SU-DHL-6 (cell line): ENCODE measurements around the gene AGO3.

Experiments used
- H2AFZ ChIP-seq: fragments of 200-600 bp; sonication (generic); 2 replicates; pipeline ENCODE4 v1.6.1; 2014; ENCODE audit warnings: low read depth, mild to moderate bottlenecking, moderate library complexity, mixed read lengths, antibody characterized with exemption, low read length; ENCODE audit not compliant: severe bottlenecking
- H3F3A ChIP-seq: fragments of 200-600 bp; shearing (Covaris generic); 2 replicates; pipeline ENCODE4 v1.6.0; 2016; ENCODE audit warnings: antibody characterized with exemption, mild to moderate bottlenecking; ENCODE audit not compliant: insufficient read depth
- H3K27ac ChIP-seq: fragments of 200-600 bp; sonication (generic); 2 replicates; pipeline ENCODE4 v1.5.1; 2016; ENCODE audit warnings: low read depth, mild to moderate bottlenecking, low read length, moderate library complexity, mixed read lengths
- H3K27me3 ChIP-seq: fragments of 200-600 bp; sonication (generic), shearing (Covaris generic); 2 replicates; pipeline ENCODE4 v1.6.0; 2014; ENCODE audit warnings: mild to moderate bottlenecking, low read length
- H3K36me3 ChIP-seq: fragments of 200-600 bp; sonication (generic); 2 replicates; pipeline ENCODE4 v1.6.1; 2014; ENCODE audit warnings: mild to moderate bottlenecking, low read length, mixed read lengths
- H3K4me2 ChIP-seq: fragments of 300-600, 200-600 bp; shearing (Covaris generic), sonication (generic); 2 replicates; pipeline ENCODE4 v1.6.0; 2014; ENCODE audit warnings: low read length, low read depth, mild to moderate bottlenecking; ENCODE audit not compliant: poor library complexity, severe bottlenecking
- H3K4me3 ChIP-seq: fragments of 200-600 bp; sonication (generic); 2 replicates; pipeline ENCODE4 v1.5.1; 2014; ENCODE audit warnings: antibody characterized with exemption, low read length, mild to moderate bottlenecking, mixed read lengths; ENCODE audit not compliant: insufficient read depth, poor library complexity, severe bottlenecking
- H3K79me2 ChIP-seq: fragments of 200-600 bp; sonication (generic); 2 replicates; pipeline ENCODE4 v1.6.1; 2014; ENCODE audit warnings: mild to moderate bottlenecking, low read length, moderate library complexity; ENCODE audit not compliant: insufficient read depth
- H3K9ac ChIP-seq: fragments of 200-600 bp; sonication (generic); 2 replicates; pipeline ENCODE4 v1.7.0; 2014; ENCODE audit warnings: mild to moderate bottlenecking, low read length
- H3K9me2 ChIP-seq: fragments of 200-600 bp; sonication (generic); replicated peaks from 2 replicates; pipeline ENCODE4 v1.6.1; 2014; ENCODE audit warnings: low read length; ENCODE audit not compliant: insufficient read depth
- H3K9me3 ChIP-seq: fragments of 200-600 bp; sonication (generic); 2 replicates; pipeline ENCODE4 v1.6.1; 2014; ENCODE audit warnings: low read length, mixed read lengths; ENCODE audit not compliant: insufficient read depth
- H4K20me1 ChIP-seq: fragments of 200-600 bp; sonication (generic); 2 replicates; pipeline ENCODE4 v1.6.1; 2014; ENCODE audit warnings: low read depth, mild to moderate bottlenecking, antibody characterized with exemption, low read length, moderate library complexity, mixed read lengths
- EZH2phosphoT487 ChIP-seq: fragments of 200-600 bp; sonication (generic), shearing (Covaris generic); conservative IDR thresholded peaks from 2 replicates; pipeline ENCODE4 v1.6.1; 2018; ENCODE audit warnings: mild to moderate bottlenecking, antibody characterized with exemption, low read length, moderate library complexity, mixed read lengths
- TF ChIP-seq, protein P1 (sequence below): fragments of 200-600 bp; sonication (generic); IDR thresholded peaks from one replicate; pipeline ENCODE4 v1.5.1; 2017; ENCODE audit warnings: antibody characterized with exemption, mild to moderate bottlenecking, low read length, moderate library complexity; ENCODE audit not compliant: insufficient read depth, poor library complexity, severe bottlenecking

Gene AGO3

DNA sequence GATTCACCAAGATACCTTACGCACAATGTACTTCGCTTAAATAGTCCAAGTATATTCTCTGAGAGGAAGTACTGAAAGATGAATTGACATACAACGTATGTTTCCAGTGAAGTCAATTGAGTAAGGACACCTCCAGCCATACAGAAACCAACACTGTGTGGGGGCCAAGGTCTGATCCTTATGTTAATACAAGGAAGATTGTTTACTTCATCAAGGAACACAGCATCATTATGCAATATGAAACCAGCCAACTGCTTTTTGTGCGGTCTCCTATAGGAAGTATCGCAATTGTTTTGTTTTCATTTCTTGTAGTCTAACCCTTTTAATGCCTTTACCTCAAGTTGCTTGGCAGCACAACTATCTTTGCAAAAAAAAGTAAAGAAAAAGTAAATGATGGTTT is 124.8 kb downstream of the AGO3 start:
- Histone ChIP-seq H3K27me3 (no peaks in the 10 kb centered on the region), H3K4me3 (no peak overlapping the region), H3F3A (0 out of 2 replicates have a peak, but pooled peaks cover 3% of the 10 kb centered on the region), H2AFZ (no peak overlapping the region), H3K27ac (no peak overlapping the region), H3K4me2 (no peak overlapping the region), H3K36me3 (no peaks in the 10 kb centered on the region; the same call in 1 of the 2 replicates), H3K9ac (no peak overlapping the region), H3K9me3 (no peaks in the 10 kb centered on the region), H3K79me2 (no peaks in the 10 kb centered on the region), H3K9me2 (no peaks in the 10 kb centered on the region), H4K20me1 (no peaks in the 10 kb centered on the region)
- TF ChIP-seq, protein P1, sequence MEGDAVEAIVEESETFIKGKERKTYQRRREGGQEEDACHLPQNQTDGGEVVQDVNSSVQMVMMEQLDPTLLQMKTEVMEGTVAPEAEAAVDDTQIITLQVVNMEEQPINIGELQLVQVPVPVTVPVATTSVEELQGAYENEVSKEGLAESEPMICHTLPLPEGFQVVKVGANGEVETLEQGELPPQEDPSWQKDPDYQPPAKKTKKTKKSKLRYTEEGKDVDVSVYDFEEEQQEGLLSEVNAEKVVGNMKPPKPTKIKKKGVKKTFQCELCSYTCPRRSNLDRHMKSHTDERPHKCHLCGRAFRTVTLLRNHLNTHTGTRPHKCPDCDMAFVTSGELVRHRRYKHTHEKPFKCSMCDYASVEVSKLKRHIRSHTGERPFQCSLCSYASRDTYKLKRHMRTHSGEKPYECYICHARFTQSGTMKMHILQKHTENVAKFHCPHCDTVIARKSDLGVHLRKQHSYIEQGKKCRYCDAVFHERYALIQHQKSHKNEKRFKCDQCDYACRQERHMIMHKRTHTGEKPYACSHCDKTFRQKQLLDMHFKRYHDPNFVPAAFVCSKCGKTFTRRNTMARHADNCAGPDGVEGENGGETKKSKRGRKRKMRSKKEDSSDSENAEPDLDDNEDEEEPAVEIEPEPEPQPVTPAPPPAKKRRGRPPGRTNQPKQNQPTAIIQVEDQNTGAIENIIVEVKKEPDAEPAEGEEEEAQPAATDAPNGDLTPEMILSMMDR, result no peak
- TF ChIP-seq EZH2phosphoT487, result no peak

DNA sequence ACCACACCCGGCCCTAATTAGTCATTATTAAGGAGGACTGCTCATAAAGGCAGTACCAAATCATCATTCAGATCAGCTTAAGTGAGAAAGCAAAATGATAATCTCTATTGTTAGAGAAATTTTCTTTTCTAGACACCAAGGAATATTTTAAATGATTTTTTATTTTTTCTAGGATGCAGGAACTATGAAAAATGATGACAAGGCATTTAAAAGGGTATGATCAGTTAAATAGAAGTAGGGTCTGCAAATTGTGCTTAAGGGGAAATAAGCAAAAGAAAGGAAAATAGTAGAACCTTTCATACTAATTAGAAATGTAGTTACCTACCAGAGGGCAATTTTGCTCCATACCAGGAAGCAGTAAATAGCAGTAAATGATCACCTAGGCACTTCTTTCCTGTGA is 131.4 kb downstream of the AGO3 start:
- H3K4me2 ChIP-seq, result no peak overlapping the region
- peaks cover 2% of the 10 kb centered on the region; the same call in 1 of the 2 replicates for H3F3A ChIP-seq
- TF ChIP-seq, protein P1, result no peak
- TF ChIP-seq EZH2phosphoT487, result no peak
- no peaks in the 10 kb centered on the region for H3K79me2 ChIP-seq
- no peak overlapping the region for H3K9ac ChIP-seq
- H4K20me1 ChIP-seq, result no peaks in the 10 kb centered on the region
- no peaks in the 10 kb centered on the region for H3K27me3 ChIP-seq
- no peaks in the 10 kb centered on the region; the same call in 1 of the 2 replicates for H3K36me3 ChIP-seq
- no peaks in the 10 kb centered on the region for H3K9me3 ChIP-seq
- H3K4me3 ChIP-seq, result no peak overlapping the region
- no peak overlapping the region for H3K27ac ChIP-seq
- H3K9me2 ChIP-seq, result no peaks in the 10 kb centered on the region
- no peak overlapping the region for H2AFZ ChIP-seq

DNA sequence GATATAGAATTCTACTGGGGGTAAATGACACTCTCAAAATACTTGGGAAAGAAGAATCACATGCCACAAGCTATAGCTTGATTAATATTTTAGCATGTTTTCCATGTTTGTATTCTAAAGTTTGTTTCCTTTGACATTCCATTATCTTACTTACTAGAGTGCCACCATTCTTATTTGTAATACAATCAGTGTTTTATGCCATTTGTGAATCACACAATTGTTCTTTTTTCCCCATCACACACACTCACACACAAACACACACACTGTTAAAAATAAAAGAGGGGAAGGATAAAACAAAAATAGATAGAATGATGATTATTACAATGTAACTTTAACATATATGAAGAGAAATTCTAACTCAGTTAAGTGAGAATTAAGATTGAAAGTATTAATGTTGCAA is 137.0 kb downstream of the AGO3 start:
- Histone ChIP-seq H3F3A (no peaks in the 10 kb centered on the region), H3K9ac (no peak overlapping the region), H4K20me1 (no peaks in the 10 kb centered on the region), H3K79me2 (no peaks in the 10 kb centered on the region), H3K9me2 (no peaks in the 10 kb centered on the region), H3K4me2 (no peak overlapping the region), H3K27ac (no peak overlapping the region), H3K36me3 (no peaks in the 10 kb centered on the region), H3K4me3 (no peak overlapping the region), H3K27me3 (no peaks in the 10 kb centered on the region), H3K9me3 (no peaks in the 10 kb centered on the region), H2AFZ (no peak overlapping the region)
- TF ChIP-seq EZH2phosphoT487, result no peak
- TF ChIP-seq, protein P1, result no peak
